Measurements from ENCODE around the gene ZC3H12D. TPM values are rescaled to one million over a fixed set of nuclear protein-coding genes. Genes with fewer than 3 reads are reported as not detected.

The ZC3H12D gene
- total and polyA plus RNA-seq, 2 donors (not counting 1 experiment from before 2014, with no cell fraction given): 63.1 to 190 TPM

GRCh38 chr6:149456311-149457021, 28.3 kb downstream of the ZC3H12D start:
- CTCF ChIA-PET: interaction anchor here (0.7 to 3.5 kb wide), 4 partner anchors 10 to 1004 kb away, joined by 3 to 14 read pairs (median 5); no protein-coding TSS in a partner anchor

More at GRCh38 chr6:149456311-149457021, 28.3 kb downstream of the ZC3H12D start:
- Histone ChIP-seq H3K4me1 (ENCODE audit: control insufficient read depth in 2 of 2, insufficient read depth in 2 of 2, low read length in 2 of 2) (no peaks in the 10 kb centered on the region), H3K4me2 (replicated peaks; ENCODE audit: low read depth, low read length, poor library complexity, severe bottlenecking) (no peak overlapping the region), H3K9ac (ENCODE audit: low read length) (no peak overlapping the region), H3K9me3 (ENCODE audit: control extremely low read depth in 1 of 3, control insufficient read depth in 2 of 3, insufficient read depth in 1 of 3, low read length in 2 of 3) (peaks cover 0 to 6% (median 0%) of the 10 kb centered on the region in 3 donors), H3K36me3 (replicated peaks in 1 of 2; ENCODE audit: control extremely low read depth in 1 of 2, control insufficient read depth in 1 of 2, extremely low read depth in 1 of 2, insufficient read depth in 2 of 2, low read length in 1 of 2) (peaks cover 10 to 94% of the 10 kb centered on the region in 2 experiments), H4K20me1 (ENCODE audit: control insufficient read depth, insufficient read depth, low read length, poor library complexity, severe bottlenecking) (peaks cover 33% of the 10 kb centered on the region), H3K79me2 (ENCODE audit: control insufficient read depth, insufficient read depth, low read length) (peaks cover 53% of the 10 kb centered on the region), H2AFZ (ENCODE audit: insufficient read depth, low read depth, low read length, poor library complexity, severe bottlenecking) (no peak overlapping the region), H3K4me3 (ENCODE audit: control extremely low read depth in 1 of 5, extremely low read depth in 1 of 5, insufficient read depth in 1 of 5, low read depth in 2 of 5, low read length in 4 of 5) (no peak overlapping the region), H3K27ac (ENCODE audit: low read length in 2 of 2) (no peak overlapping the region), H3K27me3 (replicated peaks in 1 of 4; ENCODE audit: control extremely low read depth in 1 of 4, control insufficient read depth in 3 of 4, insufficient read depth in 4 of 4, low read length in 3 of 4) (no peaks in the 10 kb centered on the region)
- no peak for ATAC-seq (ENCODE audit: low read depth)
- intact Hi-C loops (cut with micrococcal nuclease): no loop called here
- Mint-ChIP-seq H3K9me3 (ENCODE audit: insufficient read depth) (no peaks in the 10 kb centered on the region), H3K4me3 (no peak overlapping the region), H3K27me3 (no peaks in the 10 kb centered on the region), H3K27ac (no peak overlapping the region), H3K4me1 (peaks cover 12% of the 10 kb centered on the region)
- TF ChIP-seq EZH2 (IDR thresholded peaks at IDR 0.05; ENCODE audit: borderline replicate concordance, insufficient read depth, low read depth, low read length, poor library complexity, severe bottlenecking): no peak
- no peak for TF ChIP-seq CTCF (IDR thresholded peaks at IDR 0.05)
- 98% methylated on average over 45 of the region's 49 CpGs for WGBS (ENCODE audit: insufficient coverage)
- POLR2A ChIA-PET: interaction anchor here (0.7 kb wide), 1 partner anchor 67 kb away, joined by 3 read pairs; no protein-coding TSS in a partner anchor
- no peak for DNase-seq

All from B cell (primary cell).